ENCODE measurements around the gene DRAXIN.

Gene DRAXIN

GRCh38 chr1:11684070-11684469 lies 7.4 kb upstream of the DRAXIN start:
- TF ChIP-seq NFIC (IDR thresholded peaks at IDR 0.05), result no peak
- no peak for TF ChIP-seq CREB1 (IDR thresholded peaks at IDR 0.05; ENCODE audit: low read depth)
- TF ChIP-seq TEAD4 (IDR thresholded peaks at IDR 0.05), result no peak
- no peak for TF ChIP-seq REST (IDR thresholded peaks at IDR 0.05; ENCODE audit: low read depth)
- TF ChIP-seq YY1 (IDR thresholded peaks at IDR 0.05; ENCODE audit: low read depth), result no peak

- no peak for TF ChIP-seq RAD21 (IDR thresholded peaks at IDR 0.05; ENCODE audit: low read depth)
- TF ChIP-seq CEBPB (IDR thresholded peaks at IDR 0.05), result no peak
- no peak for TF ChIP-seq REST (IDR thresholded peaks at IDR 0.05; ENCODE audit: low read depth)
These were observed 6.2 kb upstream of the DRAXIN start for GRCh38 chr1:11685210-11685752.

- no peak for TF ChIP-seq TEAD4 (IDR thresholded peaks at IDR 0.05)
- TF ChIP-seq EP300 (IDR thresholded peaks at IDR 0.05; ENCODE audit: borderline replicate concordance), result no peak
- no peak for TF ChIP-seq CREB1 (IDR thresholded peaks at IDR 0.05; ENCODE audit: low read depth)
These were observed 3.0 kb upstream of the DRAXIN start for GRCh38 chr1:11688506-11688905.

- no peak for TF ChIP-seq YY1 (IDR thresholded peaks at IDR 0.05; ENCODE audit: low read depth)
- no peak for TF ChIP-seq MAX (IDR thresholded peaks at IDR 0.05)
These were observed 861 bp upstream of the DRAXIN start for GRCh38 chr1:11690397-11691301.

GRCh38 chr1:11691928-11692711 lies 610 bp downstream of the DRAXIN start:
- TF ChIP-seq REST (IDR thresholded peaks at IDR 0.05; ENCODE audit: low read depth), result no peak
- TF ChIP-seq TEAD4 (IDR thresholded peaks at IDR 0.05), result no peak
- no peak for TF ChIP-seq TCF12 (IDR thresholded peaks at IDR 0.05; ENCODE audit: low read depth)
- peak; percentile 47; the same call in 1 of the 2 replicates for TF ChIP-seq NFIC (IDR thresholded peaks at IDR 0.05)
- no peak for TF ChIP-seq USF1 (IDR thresholded peaks at IDR 0.05)
- TF ChIP-seq ZBTB7A (IDR thresholded peaks at IDR 0.05; ENCODE audit: low read depth), result peak; percentile 66; the same call in 1 of the 2 replicates
- TF ChIP-seq CREB1 (IDR thresholded peaks at IDR 0.05; ENCODE audit: low read depth), result no peak
- no peak for TF ChIP-seq MAX (IDR thresholded peaks at IDR 0.05)
- no peak for TF ChIP-seq CEBPB (IDR thresholded peaks at IDR 0.05)
- no peak for TF ChIP-seq TAF1 (IDR thresholded peaks at IDR 0.05; ENCODE audit: low read depth)
- no peak for TF ChIP-seq EP300 (IDR thresholded peaks at IDR 0.05; ENCODE audit: borderline replicate concordance)
- no peak for TF ChIP-seq YY1 (IDR thresholded peaks at IDR 0.05; ENCODE audit: low read depth)
- TF ChIP-seq EGR1 (IDR thresholded peaks at IDR 0.05), result no peak
- TF ChIP-seq FOXM1 (IDR thresholded peaks at IDR 0.05; ENCODE audit: borderline replicate concordance, low read depth), result no peak

Measured in Ishikawa (cell line).